Measurements from ENCODE around the gene PCSK2.

Gene PCSK2

DNA sequence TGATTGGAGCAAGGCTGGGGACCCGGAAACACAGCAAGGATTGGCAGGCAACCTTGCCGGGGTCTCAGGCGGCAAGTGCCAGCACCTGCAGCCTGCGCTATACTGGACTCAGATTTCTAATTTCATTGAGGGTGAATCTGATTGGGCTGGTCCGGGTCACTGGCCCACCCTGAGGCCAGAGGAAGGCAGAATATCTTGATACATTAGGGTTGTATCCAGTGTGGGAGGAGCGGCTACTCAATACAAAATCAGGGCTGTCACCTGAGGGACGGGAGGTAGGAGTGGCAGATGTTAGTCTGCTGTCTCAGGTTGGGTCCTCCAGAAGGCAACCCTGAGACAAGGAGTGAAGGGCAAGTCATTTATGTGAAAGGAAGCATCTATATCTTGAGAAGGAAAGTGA lies 263.7 kb downstream of the PCSK2 start:
- no peak for DNase-seq

DNA sequence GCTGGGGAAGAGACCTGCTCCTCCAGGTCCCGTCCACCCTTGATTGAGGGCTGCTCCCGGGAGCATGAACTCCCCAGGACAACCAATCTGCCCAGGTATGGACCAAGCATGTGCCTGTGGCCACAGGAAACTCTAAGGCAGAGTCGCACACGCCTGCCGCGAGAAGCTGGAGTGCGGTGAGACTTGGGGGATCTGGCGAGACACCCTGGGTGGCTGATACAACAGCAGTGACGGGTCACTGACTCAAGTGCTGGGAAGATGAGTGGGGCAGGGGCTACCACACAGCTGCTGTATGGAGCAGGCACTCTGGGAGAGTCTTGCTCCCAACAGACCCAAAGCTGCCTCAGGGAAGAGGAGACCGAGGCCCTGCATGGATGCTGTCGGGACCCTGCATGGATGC lies 264.2 kb downstream of the PCSK2 start:
- no peak for DNase-seq

DNA sequence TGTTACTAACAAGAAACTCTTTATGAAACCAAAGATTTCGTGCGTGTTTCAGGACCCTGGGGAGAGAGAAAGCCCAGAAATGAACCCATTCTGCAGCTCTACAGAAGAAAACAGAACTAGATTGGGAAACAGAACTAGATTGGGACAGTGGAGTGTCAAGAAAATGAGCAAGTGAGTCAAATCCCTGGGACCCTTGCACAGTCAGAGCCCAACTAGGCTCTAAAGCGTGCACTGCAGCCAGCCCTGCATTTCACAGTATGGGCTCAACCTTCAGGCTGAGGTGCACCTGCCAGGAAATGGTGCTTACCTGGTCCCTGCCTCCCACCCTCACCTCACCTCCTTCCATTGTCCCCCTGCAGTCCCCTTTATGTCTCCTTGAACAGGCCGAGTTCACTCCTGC lies 264.6 kb downstream of the PCSK2 start:
- DNase-seq, result no peak

DNA sequence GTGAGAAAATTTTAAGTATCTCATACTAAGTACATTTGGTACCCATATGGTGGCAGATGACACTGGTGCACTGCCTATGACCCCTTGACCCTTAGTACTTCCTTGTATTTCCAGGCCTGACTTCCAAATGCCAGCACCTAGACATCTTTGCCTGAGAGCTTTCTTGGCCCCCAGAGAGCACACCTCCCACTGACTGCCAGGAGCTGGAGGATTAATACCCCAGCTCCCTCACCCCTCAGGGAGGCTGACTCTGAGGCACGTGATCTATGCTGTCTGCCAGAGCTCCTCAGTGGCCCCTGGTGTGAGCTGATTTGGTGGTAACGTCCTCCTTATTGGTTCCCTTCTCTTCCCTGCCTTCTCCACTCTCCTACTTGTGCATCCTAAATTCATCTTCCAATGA lies 266.3 kb downstream of the PCSK2 start:
- no peak for DNase-seq

DNA sequence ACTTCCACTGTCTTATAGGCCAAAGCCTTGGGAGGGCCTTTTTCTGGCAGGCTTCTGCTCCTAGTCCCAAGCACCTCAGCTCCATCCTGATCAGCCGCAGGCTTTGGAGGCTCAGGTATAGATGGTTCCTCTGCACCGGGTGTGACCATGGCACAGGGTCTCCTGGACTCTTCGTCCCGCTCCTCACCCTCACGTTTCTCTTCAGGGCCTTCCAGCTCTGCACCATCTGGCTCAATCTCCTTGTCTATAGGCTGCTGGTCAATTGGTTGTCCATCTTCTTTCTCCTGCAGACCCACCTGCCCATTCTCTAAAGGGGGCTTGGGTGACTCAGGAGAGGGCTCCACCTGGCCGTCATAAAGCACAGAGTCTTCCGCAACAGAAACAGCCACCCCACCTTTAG lies 267.4 kb downstream of the PCSK2 start:
- DNase-seq, result no peak

DNA sequence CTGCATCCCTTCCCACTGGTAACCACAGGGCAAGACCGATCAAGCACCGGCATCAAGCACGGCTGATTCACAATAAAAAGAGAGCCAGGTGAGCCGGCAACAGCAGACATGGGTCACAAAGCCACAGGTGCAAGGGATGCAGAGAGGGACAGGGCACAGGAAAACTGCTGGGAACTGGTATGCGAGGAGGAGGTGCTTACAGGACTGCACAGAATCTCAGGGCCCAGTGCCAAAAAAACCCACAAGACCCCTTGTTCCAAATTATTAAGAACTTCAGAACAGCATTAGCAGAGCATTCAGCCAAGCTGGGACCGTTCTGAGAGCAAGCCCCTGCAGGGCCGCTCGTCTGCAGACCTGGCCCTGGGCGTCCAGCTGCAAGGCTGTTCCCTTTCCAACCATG lies 269.0 kb downstream of the PCSK2 start:
- DNase-seq, result no peak

DNA sequence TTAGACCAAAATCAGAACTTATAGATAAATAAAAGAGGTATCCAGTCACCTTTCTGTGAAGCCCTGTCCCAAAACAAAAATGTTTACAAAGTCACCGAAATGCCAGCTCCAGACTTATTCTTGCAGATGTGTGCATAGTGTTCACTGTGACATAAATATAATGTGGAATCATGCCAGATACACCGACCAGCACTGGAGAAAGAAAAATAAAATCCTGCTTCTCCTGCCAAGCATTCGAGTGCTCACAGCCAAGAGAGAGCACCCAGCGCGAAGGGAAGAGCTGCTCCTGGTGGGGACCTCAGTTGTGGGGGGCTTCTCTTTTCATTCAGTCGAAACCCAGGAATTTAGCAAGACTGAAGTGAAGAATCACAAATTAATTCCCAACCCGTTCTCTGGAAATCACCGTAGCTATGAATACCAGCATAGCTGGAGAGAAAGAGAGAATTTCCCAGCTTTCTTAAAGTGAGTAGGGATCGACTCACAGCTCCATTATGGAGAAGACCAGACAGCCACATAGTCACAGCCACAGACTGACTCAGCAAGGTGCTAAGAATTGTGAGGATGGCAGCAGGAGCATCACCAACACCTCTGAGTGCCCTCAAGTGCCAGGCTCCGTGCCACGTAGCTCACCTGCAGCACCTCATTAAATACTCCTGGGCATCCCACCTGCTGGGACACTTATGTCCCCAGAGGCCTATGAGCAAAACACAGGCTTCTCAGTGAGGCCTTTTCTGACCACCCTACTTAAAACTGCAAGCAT lies 271.2 kb downstream of the PCSK2 start:
- no peak for DNase-seq

DNA sequence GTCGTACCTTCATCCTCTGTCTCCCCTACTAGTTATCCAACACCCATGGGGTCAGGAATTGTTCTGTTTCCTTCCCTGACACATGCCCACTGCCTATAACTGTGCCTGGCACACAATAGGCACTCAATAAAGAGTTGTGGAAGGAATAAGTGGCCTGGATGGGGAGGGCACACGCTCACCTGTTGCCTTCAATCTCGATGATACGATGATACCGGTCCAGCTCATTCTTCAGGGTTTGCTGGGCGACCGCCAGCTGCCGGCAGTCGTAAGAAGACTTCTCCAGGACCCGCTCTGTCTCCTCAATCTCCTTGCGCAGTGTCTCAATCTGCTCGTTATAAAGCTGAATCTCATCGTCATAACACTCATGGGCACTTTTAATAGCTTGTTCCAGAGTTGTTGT lies 271.8 kb downstream of the PCSK2 start:
- no peak for DNase-seq

DNA sequence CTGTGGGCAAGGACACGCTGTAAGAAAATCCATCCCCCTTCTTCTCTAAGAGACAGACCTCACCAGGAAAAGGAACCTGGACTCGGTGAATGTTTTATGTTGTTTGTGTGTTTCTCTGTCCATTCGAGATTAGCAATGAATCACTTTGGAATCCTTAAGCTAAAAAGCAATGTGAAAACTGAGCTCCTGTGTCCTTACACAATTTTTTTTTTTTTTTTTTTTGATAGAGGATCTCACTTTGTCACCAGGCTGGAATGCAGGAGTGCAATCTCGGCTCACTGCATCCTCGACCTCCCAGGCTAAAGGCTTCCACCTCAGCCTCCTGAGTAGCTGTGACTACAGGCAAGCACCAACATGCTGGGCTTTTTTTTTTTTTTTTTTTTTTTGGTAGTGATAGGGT lies 272.2 kb downstream of the PCSK2 start:
- no peak for DNase-seq

DNA sequence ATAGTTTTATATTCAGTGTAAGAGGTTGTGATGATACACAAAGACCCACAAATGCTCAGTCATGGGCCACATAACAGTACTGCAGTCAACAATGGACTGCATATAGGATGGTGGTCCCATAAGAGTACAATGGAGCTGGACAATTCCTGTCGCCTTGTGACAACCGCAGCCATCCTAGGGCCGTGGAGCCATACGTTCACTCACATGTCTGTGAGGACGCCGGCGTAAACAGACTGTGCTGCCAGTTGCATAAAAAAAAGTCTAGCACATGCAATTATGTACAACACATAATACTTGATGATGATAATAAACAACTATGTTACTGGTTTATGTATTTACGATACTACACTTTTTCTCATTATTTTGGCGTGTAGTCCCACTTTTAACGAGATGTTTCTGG lies 273.4 kb downstream of the PCSK2 start:
- DNase-seq, result no peak

DNA sequence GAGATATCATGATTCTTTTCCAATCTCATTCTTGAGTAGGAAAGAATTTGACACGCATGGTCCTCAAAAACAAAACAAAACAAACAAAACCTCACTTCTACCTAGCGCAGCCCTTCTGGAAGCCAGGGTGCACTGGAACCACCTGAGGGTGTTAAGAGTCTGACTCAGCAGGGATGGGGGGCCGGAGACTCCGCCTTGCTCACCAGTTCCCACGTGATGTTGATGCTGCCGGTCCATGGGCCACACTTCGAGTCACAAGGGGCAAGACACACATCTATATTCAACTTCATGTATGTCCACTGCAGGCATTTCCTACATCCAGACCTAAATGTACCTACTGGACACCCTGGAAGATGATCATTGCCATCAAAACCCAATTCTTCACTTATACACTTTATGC lies 274.0 kb downstream of the PCSK2 start:
- DNase-seq, result no peak

DNA sequence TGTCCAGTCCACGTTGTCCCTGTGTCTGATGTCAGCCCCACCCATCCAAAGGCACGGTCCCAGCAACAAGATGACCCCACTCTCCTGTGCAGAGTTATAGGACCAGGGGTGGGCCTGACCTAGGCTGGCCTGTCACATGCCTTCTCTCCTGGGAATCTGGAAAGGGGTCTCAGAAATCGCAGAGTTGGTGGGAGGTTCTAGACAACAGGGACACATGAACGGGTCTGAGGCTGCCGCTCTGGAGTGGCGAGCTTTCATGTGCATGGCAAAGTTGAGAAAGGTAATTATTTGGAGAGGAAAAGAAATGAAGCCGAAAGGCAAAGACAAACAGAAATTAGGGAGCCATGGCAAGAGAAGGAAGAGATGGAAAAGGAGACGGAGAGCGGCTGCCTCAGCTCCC lies 274.9 kb downstream of the PCSK2 start:
- no peak for DNase-seq

DNA sequence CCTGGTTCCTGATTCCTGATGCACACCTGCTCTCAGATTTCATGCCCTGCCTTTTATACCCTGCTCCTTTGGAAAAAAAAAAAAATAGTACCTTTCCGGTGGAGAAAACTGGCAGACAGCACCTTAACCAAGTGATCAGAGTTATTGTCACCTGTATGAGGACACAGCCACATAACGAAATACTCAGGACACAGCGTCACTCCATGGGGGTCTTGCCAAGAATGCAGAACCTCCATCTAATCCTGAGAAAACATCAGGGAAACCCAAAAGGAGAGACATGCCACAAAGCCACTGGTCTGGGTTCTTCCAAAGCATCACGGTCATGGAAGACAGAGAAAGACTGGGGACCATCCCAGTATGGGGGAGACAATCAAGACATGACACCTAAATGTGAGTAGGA lies 275.3 kb downstream of the PCSK2 start:
- DNase-seq, result no peak

DNA sequence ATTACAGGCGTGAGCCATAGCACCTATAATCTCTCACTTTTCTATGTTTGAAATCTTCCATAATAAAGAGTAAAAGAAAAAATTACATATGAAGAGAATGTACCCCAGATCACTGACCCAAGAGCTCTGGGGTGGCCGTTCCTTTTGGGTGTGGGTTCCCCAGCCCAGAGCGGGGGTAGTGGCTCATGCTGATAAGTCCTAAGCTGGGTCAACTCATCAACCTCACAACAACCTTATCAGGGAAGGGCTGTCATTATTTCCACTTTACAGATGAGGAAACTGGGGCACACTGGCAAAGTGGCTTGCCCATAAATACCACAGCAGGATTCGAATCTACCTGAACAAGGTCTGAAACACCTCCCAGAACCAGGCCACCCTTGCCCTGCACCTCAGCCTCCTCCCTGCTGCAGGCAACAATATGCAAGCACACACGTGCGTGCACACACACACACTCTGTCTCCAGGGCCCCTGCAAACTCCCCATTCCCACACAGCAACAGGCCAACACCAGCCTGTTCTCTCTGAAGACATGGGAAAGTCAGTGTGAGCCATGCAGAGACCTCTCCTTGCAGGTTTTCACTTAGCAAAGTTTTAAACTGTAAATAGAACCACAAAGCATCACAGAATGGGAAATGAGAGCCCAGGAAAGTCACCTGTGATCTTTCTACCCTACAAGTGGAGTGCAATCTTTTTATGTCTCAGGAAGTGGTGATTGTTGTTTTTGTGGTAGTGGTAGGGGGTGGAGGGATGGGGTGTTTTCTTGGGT lies 276.6 kb downstream of the PCSK2 start:
- DNase-seq, result no peak

DNA sequence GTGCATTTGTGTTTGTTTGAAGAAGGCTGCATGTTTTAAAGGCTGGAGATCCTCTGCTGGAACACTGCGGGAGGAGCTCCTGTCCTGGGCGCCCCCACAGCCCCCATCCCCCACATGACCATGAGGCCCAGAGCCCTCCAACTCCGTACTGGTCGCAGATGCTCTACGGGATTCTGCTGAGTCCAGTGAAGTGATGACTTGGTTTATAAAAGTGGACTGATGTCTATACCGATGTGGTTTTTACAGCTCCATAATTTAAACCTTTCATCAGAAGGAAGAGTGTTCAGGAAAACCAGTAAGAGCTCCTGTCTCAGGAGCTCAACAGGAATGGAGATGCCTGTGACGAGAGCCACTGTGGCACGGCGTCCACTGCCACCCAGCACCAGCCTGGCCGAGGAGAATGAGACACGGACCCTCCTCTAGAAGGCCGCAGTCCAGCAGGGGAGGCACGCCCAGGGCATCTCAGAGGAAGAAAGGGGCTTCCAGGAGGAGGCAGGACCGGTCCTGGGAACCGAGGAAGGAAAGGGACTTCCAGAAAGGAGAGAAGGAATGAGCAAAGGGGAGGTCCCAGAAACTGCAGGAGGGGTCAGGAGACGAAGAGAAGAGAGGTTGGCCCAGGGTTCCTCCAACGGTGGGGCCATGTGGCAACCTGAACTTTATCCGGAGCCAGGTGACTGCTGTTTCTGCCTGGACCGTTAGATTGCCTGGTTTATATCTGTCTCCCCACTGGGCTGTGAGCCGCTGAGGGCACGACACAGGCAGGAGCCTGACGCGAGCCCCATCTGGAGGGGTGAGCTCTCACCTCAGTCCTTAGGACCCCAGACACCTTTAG lies 277.4 kb downstream of the PCSK2 start:
- no peak for DNase-seq

DNA sequence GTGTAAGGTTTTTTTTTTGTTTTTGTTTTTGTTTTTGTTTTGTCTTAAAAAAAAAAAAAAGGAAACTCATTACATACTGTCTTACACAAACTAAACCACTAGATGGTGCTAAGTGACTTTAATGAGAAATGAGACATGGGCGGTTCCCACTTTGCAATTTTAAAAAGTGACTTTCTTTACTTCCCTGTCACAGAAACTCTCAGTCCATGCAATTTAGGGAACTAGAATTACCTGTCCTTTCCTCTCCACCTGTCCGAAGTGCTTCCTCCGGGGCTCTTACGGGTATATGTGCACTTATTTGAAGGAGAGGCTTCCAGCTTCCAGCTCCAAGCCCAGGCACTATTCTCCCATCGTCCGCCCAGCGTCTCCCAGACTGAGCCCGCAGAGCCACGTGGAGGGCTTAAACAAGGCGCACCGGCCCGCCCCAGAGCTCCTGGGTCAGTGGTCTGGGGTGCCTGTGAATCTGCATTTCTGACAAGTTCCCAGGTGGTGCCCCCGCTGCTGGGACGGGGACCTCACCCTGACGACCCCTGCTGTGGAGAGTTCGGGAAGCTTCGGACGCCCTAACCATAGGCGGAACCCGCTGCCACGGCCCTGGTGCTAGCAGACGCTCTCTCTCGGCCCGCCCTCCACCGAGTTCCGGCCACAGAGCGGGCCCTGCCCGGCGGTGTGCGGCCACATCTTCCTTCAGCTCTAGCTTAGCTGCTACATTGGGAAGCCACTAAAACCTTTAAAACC lies 278.2 kb downstream of the PCSK2 start:
- peak; percentile 39 for DNase-seq

DNA sequence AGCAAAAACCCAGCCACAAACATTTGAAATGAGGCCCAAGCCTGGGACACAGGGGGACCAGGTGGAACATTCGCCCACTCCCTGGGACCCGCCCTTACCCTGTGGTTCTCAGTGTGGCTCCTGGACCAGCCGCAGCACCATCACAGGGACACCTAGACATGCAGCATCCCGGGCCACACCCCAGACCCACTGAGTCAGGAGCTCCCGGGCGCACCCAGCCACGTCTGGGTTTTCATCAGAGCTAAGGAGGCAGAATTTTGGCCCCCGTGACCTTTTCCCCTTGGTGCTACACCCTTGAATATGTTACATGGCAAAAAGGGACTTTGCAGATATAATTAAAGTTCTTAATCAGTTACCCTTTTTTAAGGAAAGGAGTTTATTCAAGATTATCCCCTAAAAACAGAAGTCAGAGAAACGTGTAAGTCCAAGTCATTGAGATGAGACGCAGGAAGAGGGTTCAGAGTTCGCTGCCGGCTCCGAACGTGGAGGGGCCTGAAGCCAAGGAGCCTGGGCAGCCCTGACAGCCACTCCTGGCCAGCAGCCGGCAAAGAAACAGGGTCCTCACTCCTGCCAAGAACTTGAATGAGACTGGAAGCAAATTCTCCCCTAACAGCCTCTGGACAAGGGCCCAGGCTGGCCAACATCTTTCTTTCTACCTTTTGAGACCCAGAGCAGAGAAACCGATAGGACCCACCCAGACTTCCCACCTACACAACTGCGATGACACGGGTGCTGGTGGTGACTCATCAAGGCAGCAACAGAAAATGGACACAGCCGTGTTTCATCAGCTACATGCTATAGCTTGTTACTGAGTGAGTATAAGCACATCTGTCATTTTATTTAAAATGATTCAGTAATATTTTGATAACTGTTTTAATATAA lies 279.0 kb downstream of the PCSK2 start:
- DNase-seq, result peak; percentile 49

DNA sequence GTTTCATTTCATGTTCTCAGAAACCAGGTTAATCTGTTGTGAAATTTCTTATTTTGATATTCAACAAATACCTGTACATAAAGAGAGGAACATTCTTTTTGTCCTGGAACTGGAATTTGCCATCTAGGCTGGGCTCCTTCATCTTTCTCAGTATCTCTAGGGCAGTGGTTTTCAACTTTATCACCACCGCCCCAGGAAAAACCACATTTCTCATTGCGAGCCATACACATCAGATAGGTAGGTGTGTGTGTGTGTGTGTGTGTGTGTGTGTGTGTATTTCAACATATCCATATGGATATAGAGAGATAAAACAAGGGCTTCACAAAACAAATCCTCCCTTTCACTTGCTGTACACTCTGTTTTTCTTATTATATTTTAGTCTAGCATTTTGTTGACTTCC lies 280.2 kb downstream of the PCSK2 start:
- no peak for DNase-seq

DNA sequence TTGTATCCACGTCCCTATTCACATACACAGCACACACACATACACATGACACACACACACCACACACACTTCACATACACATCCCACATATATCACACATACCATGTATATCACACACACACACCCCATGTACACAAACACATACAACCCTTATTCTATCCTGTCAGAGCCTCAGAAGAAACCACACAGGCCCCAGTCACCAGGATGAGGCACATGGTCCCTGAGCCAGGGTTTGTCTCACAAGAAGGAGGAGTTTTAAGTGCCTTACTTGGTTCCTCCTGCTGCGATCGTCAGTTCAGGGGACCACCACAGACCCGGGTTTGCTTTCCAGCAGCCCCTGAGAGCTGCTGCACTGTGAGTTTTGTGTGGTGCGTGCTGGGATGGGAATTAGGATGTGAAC lies 280.7 kb downstream of the PCSK2 start:
- no peak for DNase-seq

DNA sequence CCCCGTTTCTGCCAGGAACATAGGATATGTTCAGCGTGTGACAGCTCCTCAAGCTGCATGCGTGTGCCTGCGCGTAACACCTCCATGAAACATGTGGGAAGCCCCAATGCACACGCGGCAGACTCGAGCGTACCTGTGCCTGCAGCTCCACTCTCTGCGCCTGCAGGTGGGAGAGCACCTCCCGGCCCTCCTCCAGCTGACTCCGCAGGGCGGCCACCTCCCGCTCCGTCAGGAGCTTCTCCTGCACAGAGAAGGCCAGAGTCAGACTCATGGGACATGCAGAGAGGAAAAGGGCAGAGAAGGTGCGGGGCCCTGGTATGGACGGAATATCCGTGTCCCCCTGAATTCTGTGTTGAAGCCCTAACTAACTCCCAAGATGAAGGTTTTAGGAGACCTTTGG lies 281.9 kb downstream of the PCSK2 start:
- DNase-seq, result no peak

DNA sequence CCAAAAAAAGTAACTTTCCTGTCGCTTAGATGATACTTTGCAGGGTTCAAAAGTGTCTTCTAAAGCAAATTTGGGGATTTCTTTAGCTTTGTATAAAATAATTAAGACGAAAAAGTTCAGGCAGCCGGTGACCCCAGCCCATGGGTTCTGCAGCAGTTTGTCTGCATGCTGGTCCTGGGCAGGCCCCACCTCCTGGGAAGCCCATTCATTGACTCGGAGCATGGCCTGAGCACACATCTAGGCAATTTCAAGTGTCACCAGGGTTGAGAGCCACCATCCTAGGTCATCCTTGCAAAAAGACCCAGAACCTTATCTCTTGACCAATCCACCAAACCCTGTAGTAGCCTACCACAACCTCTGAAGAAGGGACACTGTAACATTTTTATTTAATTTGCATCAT lies 283.7 kb downstream of the PCSK2 start:
- no peak for DNase-seq

DNA sequence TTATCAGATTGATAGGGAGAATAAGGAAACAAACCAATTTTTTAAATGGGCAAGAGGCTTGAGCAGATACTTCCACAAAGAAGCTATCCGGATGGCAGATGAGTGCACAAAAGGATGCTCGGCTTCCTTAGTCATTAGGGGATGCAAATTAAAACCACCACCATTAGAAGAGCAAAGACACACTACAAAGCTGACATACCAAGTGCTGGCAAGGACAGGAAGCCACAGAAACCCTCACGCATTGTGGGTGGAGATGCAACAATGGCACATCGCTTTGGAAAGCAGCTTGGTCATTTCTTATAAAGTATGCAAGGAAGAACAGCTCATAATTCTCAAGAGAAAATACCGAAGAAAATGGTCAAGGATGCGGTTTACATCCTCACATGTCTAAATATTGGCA lies 284.6 kb downstream of the PCSK2 start:
- DNase-seq, result peak; percentile 14
